GOT3 (cell line): Measurements from ENCODE around the gene SCMH1.
"Not testable (repeated sequence)": the region's sequence is repeated elsewhere in the genome, so short reads cannot be mapped to it uniquely, and the experiment has no call there.

ENCODE experiments used
- DNase-seq: peaks from one replicate; lab custom pipeline; 2025; ENCODE audit warnings: mixed read lengths; lab: John Stamatoyannopoulos, UW

SCMH1 gene

DNA sequence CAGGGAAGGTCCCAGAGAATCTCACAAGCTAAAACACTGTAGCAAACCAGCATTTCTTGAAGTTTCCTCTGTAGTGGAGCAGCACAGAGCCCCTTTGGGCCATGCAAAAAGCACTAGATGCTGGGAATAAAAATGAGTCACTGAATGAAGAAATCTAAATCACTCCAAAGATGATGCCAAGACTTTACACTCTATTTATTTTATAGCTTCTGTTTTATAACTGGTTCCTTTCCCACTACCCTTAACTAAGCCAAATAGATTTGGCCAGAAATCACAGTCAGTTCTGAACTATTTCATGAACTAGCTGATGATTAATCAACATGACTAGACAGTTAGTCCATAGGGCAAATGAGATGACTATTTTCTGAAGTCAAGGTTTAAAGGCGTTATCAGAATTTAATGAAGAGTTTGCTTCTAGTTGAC lies 89.5 kb downstream of the SCMH1 start:
- no peak for DNase-seq

DNA sequence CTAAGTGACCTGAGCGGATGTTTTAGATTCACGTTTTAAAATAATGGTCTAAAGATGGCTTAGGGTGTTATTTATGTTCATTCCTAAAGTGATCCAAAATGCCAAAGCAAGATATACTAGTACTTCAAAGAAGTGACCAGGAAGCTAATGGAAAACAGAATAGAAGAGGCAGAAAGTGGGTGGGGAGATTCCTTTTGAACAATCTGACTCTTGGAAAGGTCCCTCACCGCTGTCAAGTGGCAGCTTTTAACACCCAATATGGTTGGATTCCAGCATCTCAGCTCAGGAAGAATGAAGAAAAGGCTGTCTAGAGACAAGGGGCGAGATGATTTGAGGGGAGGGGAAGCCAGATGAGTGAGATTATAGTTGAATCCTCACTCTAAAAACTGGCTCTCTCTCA lies 90.3 kb downstream of the SCMH1 start:
- no peak for DNase-seq

DNA sequence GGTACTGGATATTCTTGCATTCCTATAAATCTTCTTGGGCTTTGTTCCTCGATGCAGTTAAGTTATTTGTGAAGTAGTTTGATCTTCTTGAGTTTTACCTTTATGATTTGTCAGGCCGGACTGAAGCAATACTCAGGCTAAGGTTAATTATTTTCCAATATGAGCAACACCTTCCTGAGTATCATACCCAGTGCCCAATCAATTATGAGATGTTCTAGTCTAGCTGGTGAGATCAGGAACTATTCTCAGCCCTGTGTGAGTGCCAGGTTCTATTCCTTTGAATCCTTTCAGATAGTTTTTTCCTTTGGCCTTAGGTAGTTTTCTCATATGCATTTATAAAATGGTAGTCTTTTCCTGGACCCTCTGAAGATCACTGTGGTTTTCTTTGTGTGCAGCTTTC lies 92.5 kb downstream of the SCMH1 start:
- DNase-seq, result no peak

DNA sequence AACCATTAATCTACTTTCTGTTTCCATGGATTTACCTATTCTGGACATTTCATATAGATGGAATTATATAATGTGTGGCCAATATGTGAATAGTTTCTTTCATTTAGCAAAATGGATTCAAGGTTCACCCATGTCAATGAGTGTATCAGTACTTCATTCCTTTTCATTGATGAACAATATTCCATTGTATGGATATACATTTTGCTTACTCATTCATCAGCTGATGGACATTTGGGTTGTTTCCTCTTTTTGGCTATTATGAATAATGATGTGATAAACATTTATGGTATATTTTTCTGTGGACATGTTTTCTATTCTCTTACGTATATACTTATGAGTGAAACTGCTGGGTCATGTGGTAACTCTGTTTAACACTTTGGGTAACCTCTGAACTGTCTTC lies 97.8 kb downstream of the SCMH1 start:
- no peak for DNase-seq

DNA sequence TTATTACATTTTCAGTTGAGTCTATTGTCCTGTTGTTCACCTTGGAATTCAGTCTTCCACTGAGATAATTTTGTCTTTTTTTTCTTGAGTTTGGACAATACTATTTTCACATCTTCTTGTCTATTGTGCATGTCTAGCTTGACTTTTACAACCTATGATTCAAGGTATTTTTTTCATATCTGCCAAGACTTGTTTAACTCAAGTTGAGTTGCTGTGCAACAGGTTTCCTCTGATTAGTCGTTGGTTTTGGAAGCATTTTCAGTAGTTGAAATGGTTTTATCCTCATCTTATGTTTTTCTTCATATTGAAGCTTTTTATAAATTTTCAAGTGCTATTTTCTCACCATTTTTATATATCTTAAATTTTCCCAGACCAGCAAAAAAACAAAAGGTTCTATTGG lies 103.6 kb downstream of the SCMH1 start:
- DNase-seq, result no peak

DNA sequence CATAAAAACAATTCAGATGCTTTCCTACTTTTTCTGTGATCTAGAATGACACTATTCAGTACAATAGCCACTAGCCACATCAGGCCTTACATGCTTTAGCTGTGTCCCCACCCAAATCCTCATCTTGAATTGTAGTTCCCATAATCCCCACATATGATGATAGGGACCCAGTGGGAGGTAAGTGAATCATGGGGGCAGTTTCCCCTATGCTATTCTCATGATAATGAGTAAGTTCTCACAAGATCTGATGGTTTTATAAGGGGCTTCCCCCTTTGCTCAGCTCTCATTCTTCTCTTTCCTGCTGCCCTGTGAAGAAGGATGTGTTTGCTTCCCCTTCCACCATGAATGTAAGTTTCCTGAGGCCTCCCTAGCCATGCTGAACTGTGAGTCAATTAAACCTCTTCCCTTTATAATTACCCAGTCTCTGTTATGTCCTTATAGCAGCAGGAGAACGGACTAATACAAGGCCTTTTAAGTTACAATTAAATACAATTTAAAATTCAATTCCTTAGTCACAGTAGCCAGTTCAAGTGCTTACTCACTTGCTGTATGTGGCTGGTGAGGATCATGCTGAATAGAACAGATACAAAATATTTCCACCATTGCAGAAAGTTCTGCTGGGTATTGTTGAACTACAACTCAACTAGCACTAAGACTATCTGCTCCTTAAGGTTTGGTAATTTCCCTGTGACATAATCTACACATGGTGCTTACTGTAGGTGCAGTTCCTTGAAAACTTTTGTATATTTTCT lies 106.7 kb downstream of the SCMH1 start:
- DNase-seq, result no peak

DNA sequence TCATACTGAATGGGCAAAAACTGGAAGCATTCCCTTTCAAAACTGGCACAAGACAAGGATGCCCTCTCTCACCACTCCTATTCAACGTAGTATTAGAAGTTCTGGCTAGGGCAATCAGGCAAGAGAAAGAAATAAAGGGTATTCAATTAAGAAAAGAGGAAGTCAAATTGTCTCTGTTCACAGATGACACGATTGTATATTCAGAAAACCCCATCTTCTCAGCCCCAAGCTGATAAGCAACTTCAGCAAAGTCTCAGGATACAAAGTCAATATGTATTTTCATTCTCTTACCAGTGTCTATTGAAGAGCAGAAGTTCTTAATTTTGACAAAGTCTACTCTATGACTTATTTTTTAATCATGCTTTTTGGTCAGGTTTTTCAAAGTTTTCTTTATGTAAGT lies 107.8 kb downstream of the SCMH1 start:
- not testable (repeated sequence) for DNase-seq

DNA sequence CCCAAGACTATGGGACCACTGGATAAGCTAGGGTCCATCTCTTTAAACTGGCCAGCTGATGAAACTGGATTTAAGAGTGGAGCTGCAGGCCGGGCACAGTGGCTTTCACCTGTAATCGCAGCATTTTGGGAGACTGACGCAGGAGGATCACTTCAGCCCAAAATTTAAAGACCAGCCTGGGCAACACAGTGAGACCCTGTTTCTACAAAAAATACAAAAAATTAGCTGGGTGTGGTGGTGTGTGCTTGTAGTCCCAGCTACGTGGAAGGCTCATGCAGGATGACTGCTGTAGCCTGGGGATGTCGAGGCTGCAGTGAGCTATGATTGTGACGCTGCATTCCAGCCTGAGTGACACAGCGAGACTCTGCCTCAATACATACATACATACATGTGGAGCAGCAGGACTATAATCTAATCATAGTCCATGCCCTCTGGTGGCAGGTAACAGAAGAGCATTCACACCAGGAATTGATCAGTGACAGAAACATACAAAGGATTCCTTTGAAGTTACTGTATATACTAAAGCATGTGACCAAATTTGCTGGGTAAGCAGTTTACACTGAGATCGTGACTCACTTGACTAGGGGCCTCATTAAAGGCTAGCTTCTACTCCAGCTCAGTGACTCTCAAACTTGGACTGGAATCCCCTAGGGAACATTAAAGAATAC lies 119.1 kb downstream of the SCMH1 start:
- no peak for DNase-seq

DNA sequence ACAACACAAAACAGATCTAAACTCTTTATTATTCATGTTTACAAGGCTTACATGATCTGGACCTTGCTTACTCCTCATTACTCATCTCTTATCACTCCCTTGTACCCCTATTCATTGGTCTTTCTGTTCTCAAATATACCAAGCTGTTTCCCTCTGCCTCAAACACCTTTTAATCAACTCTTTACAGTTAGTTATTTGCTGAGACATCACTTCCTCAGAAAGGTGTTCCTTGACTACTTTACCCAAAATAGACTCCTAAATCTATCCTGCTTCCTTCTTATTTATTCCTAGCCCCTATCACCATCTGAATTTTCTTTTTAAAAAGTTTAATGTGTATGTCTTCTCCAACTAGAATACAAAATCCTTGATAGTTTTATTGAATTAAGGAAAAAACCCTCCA lies 120.0 kb downstream of the SCMH1 start:
- DNase-seq, result no peak

DNA sequence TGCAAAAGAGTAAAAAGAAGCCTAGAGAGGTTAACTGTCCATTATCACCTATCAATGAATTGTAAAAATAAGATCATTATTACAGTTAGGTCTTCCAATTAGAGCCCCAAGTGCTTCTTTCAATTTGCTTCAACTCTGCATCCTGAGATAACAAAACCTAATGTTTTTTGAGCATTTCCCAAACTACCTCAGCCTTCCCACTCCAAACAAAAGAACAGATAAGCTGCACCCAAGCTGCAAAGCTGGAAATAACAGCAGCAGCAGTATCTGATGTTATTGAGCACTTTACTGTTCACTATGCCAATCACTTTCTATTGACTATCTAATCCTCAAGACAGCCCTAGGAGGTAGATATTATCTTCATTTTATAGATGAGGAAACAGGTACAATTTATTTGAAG lies 123.5 kb downstream of the SCMH1 start:
- no peak for DNase-seq

DNA sequence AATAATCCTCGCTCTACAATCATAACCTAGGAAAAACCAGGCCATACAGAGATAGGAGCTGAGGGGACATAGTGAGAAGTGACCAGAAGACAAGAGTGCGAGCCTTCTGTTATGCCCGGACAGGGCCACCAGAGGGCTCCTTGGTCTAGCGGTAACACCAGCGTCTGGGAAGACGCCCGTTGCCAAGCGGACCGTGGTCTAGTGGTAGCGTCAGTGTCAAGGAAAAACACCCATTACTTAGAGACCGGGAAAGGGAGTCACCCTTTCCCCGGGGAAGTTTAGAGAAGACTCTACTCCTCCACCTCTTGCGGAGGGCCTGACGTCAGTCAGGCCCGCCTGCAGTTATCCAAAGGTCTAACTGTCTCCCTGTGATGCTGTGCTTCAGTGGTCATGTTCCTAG lies 124.9 kb downstream of the SCMH1 start:
- DNase-seq, result not testable (repeated sequence)

DNA sequence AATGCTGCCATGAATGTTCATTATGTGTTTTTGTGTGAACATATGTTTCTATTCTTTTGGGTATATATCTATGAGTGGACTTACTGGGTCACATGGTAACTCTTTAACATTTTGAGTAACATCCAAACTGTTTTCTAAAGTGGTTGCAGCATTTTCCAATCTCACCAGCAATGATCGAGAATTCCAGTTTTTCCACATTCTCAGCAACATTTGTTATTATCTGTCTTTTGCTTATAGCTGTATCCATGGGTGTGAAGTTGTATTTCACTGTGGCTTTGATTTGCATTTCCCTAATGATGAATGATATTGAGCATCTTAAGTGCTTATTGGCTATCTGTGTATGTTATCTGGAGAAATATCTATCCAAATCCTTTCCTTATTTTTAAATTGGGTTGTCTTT lies 131.4 kb downstream of the SCMH1 start:
- DNase-seq, result no peak

DNA sequence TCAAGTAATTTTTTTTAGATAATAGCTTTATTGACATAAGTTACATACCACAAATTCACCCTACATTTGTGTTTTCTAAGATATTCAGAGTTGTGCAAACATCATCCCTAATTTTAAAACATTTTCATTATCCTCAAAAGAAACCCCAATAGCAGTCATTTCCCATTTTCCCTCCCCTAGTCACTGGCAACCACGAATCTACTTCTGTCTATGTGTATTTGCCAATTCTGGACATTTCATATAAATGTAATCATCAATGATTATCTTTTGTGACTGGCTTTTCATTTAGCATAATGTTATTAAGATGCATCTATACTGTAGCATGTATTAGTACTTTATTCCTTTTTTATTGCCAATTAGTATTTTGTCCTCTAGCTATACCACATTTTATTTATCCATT lies 131.8 kb downstream of the SCMH1 start:
- DNase-seq, result no peak

DNA sequence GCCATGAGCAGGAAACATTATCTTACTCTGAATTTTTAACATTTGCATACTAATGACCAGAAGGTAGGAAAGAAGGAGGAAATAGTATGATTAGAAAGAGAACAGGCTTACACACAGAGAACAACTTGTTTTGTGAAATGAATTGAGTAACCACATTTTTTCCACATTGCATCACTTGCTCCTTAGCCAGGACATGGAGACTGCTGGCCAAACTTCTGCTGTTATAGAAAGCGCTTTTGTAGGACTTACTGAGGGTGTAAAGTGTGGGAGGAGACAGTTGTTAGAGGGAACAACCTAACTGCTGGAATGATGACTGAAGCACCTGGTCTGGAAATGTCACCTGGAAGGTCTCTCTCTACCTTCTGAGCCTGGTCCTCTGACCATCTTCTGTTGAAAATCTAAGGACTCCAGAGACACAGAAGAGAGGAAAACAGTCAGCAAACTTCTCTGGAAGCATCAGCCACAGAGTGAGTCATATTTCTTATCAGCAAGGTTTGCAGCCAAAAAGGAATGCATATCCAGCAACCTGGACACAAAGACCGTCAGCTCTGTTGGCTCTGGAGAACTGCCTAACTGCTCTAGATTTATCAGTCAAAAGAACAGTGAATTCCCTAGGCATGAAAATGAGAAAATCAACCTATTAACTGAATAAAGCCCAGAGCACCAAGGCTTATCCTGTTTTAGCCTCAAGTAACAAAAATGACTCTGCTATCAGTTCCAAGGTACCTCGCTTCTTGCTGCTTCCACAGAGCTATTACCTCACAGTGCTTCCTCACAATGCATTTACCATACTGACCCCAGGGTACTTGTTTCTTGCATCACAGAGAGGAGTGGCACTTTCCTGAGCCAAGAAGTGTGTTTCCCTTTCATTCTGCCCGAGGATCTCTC lies 132.6 kb downstream of the SCMH1 start:
- DNase-seq, result no peak

DNA sequence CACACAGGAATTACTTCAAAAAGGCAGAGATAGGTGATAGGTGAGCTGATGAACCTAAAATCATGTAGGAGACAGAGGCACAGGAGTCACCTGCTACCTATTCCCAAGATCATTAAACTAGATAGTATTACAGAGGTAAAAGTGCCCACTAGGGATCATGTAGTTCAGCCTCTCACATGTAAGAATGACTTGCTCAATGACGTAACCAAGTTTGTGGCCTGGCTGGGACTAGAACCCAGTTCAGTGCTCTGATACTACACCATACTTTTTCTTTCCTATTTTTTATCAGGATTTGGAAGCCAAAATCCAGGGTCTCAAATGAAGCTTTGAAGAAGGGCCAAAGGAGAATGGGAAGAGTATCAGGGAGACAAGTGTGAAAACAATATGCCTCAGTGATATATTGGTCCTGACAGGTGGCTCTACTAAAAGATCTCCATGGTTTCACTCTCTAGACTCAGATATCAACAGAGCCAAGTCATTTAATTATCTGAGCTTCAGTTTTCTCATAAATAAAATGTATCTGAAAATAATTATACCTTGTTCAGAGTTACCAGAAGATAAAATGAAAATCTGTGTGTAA lies 133.3 kb downstream of the SCMH1 start:
- no peak for DNase-seq

DNA sequence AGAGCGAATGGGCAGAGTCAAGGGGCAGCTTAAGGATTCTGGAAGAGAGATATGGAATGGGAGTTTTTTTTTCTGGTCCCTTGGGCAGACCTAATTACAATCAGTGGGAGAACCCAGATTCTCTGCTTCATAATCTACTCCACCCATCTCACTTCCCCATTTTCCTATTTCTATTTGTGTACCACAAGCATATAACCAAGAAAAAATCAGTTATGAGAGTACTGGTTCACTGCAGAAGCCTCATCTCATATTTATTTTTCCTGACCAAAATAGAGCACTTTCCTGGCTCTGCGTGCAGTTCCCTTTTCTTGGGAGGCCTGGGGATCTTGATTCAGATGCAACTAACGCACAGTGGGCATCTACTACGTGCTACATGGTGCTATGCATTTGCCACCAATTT lies 138.3 kb downstream of the SCMH1 start:
- DNase-seq, result no peak

DNA sequence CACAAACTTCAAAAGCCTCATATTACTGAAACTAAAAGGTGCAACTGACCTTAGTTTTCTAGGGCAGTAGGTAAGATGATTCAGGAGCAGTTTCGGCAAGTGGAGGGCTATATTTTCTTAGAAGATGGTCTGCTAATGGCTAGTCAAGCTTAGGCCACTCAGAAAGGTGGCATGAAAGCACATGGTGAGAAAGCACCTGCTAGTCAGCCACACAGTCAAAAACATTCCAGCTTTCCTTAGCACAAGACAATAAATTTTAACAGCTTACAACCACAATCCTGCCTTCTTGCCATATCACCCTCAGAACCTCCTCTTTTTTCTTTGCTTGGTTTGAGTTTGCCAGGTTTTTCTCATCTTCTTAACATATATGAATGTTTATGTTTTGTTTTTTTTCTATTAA lies 139.5 kb downstream of the SCMH1 start:
- DNase-seq, result no peak

DNA sequence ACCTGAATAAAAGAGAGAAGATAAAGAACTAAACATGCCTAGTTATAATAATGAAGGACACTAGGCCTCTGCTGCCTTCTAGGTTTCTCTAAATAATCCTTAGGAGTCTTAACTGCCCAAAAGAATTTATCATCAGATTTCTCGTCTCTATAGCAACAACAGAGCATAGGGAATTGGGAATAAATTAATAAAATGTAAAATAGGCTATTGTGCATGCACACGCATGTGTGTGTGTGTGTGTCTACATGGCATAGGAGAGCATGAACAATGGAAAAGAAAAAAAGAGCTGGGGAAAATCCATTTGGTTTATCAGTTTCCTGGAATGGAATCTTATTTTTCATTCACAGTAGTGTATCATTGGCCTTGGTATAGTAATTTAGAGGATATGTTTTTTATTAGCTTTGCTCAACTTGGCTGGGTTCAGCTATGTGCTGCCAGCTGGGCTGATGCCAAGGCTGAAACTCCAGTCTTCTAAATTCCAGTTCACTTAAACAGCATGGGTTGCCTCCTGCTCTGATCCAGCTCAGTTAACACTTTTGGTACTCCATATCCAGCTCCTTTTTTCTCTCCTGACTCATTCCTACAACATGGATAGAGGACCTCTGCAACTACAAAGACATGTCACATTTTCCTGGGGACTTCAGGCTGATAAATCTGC lies 140.0 kb downstream of the SCMH1 start:
- DNase-seq, result peak; percentile 13

DNA sequence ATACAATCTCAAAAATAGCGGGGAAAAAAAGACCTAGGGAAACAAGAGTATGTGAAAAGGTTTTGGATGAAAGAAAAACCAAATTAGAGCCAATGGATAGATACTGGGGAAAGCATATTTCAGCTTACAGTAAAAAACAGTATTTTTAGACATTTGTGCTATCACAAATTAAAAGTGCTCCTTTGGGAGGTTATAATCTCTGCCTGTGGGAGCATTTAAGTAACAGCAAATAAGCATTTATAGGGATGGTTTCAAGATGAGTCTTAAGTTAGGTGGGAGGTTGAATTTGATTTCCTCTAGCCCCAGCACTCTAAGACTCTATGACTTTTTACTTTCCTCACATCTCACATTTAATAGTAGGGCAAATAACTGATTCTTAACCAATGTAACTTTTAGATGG lies 141.0 kb downstream of the SCMH1 start:
- DNase-seq, result no peak

DNA sequence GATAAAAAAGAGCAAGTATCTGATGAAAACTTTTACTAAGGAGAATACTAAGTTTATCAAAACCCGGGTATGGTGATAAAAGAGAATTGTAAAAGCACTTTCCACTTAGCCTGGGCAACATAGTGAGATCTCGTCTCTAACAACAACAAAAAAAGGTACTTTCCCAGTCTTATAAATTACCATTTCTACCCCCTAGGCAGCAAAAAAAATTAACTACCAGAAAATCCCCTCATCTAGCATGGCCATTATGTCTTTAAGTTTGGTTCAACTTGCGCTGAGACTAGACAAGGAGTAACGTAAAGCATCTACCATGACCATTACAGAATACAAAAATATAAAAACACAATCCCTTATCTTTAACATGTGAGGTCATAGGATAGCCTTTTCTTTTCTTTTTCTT lies 141.9 kb downstream of the SCMH1 start:
- DNase-seq, result no peak

DNA sequence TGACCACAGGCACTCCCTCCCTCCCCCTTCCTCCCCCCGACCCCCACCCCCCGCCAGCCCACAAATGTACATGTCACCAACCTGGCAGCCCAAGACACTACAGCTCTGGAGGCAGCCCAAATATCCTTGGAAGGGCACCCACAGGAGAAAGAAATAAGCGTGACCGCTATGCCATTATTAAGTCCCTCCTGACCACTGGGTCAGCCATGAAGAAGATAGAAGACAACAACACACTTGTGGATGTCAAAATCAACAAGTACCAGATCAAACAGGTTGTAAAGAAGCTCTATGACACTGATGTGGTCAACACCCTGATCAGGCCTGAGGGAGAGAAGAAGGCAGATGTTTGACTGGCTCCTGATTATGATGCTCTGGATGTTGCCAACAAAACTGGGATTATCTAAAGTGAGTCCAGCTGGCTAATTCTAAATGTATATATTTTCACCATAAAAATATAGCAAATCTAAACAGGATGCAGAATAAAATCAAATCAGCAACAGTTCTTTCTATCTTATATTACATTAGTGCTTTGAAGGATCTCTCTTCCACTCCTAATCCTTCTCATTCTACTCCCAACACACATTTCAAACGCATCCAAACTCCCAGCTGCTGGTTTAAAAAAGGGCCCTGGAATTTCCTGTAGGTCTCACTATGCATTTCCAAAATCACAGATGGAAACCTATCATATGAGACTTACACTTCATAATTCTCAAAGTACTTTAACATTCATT lies 143.2 kb downstream of the SCMH1 start:
- DNase-seq, result no peak
